B cell (primary cell): ENCODE results near the gene COA6. TPM values are rescaled to one million over a fixed set of nuclear protein-coding genes. Genes with fewer than 3 reads are reported as not detected.

Source experiments
- ATAC-seq: fragments of 200-7000 bp; cut with Tn5 transposase; one replicate; pipeline ENCODE4 v1.10.0; 2021; ENCODE audit warnings: low read depth, mild to moderate bottlenecking, moderate number of reproducible peaks, moderate library complexity
- CTCF ChIA-PET: fragments of 350-600 bp; sonication (Branson Sonifier 250); formaldehyde crosslinking; loops from one replicate; lab custom pipeline; 2021; ENCODE audit warnings: antibody characterized with exemption, inconsistent platforms; lab: Charles Lee
- POLR2A ChIA-PET: fragments of 350-600 bp; sonication (Branson Sonifier 250); formaldehyde crosslinking; loops from one replicate; lab custom pipeline; 2021; ENCODE audit warnings: antibody characterized with exemption; lab: Charles Lee
- DNase-seq: peaks from one replicate; pipeline ENCODE4 v3.0.0; 2013
- H2AFZ ChIP-seq: 2 replicates; pipeline ENCODE4 v1.6.1; 2012; ENCODE audit warnings: mild to moderate bottlenecking, low read depth, low read length; ENCODE audit not compliant: insufficient read depth, poor library complexity, severe bottlenecking
- H3K27ac ChIP-seq, 2 donors: 1 replicate in 1 of 2; 2 replicates in 1 of 2; pipeline ENCODE4 v1.5.1; 2012 to 2013; ENCODE audit warnings: low read length in 2 of 2, mild to moderate bottlenecking in 2 of 2, moderate library complexity in 1 of 2
- H3K27me3 ChIP-seq, 4 experiments: fragments of 200-600 bp in 1 of 4; sonication (generic) in 1 of 4; replicated peaks in 1 of 4; 1 replicate in 2 of 4; 2 replicates in 2 of 4; pipeline versions ENCODE4 v1.6.1 to v1.7.0; 2013 to 2016; ENCODE audit warnings: low read length in 3 of 4, mild to moderate bottlenecking in 2 of 4, mixed read lengths in 1 of 4, moderate library complexity in 1 of 4; ENCODE audit not compliant: insufficient read depth in 4 of 4, control insufficient read depth in 3 of 4; ENCODE audit errors: control extremely low read depth in 1 of 4
- H3K36me3 ChIP-seq, 2 experiments: replicated peaks in 1 of 2; 1 replicate in 1 of 2; 2 replicates in 1 of 2; pipeline versions ENCODE4 v1.6.1 to v1.7.1; 2013; ENCODE audit warnings: low read length in 1 of 2; ENCODE audit not compliant: insufficient read depth in 2 of 2, control insufficient read depth in 1 of 2; ENCODE audit errors: control extremely low read depth in 1 of 2, extremely low read depth in 1 of 2
- H3K4me1 ChIP-seq, 2 donors: fragments of 200-600 bp in 1 of 2; sonication (generic) in 1 of 2; 1 replicate in 1 of 2; 2 replicates in 1 of 2; pipeline versions ENCODE4 v1.5.1 to v1.6.1; 2013 to 2017; ENCODE audit warnings: low read length in 2 of 2; ENCODE audit not compliant: control insufficient read depth in 2 of 2, insufficient read depth in 2 of 2
- H3K4me2 ChIP-seq: replicated peaks from 2 replicates; pipeline ENCODE3; 2012; ENCODE audit warnings: mild to moderate bottlenecking, low read depth, low read length; ENCODE audit not compliant: poor library complexity, severe bottlenecking
- H3K4me3 ChIP-seq, 5 experiments: fragments of 200-600 bp in 1 of 5; sonication (generic) in 1 of 5; 1 replicate in 3 of 5; 2 replicates in 2 of 5; pipeline versions ENCODE4 v1.5.1 to v1.7.0; 2011 to 2016; ENCODE audit warnings: low read length in 4 of 5, mild to moderate bottlenecking in 4 of 5, low read depth in 2 of 5, control low read depth in 1 of 5, moderate library complexity in 1 of 5; ENCODE audit not compliant: insufficient read depth in 1 of 5; ENCODE audit errors: control extremely low read depth in 1 of 5, extremely low read depth in 1 of 5
- H3K79me2 ChIP-seq: fragments of 200-600 bp; sonication (generic); one replicate; pipeline ENCODE4 v1.6.0; 2016; ENCODE audit warnings: low read length; ENCODE audit not compliant: control insufficient read depth, insufficient read depth
- H3K9ac ChIP-seq: fragments of 200-600 bp; sonication (generic); 2 replicates; pipeline ENCODE4 v1.6.1; 2017; ENCODE audit warnings: mild to moderate bottlenecking, low read length, moderate library complexity
- H3K9me3 ChIP-seq, 3 donors: one replicate each; pipeline versions ENCODE4 v1.6.1 to v1.7.1; 2013; ENCODE audit warnings: low read length in 2 of 3; ENCODE audit not compliant: control insufficient read depth in 2 of 3, insufficient read depth in 1 of 3; ENCODE audit errors: control extremely low read depth in 1 of 3
- H4K20me1 ChIP-seq: 2 replicates; pipeline ENCODE4 v1.6.0; 2012; ENCODE audit warnings: mild to moderate bottlenecking, low read length; ENCODE audit not compliant: insufficient read depth, control insufficient read depth, poor library complexity, severe bottlenecking
- H3K27ac Mint-ChIP-seq: one replicate; pipeline ENCODE4 v1.8.0; 2021; ENCODE audit warnings: mixed read lengths
- H3K27me3 Mint-ChIP-seq: one replicate; pipeline ENCODE4 v1.8.0; 2021; ENCODE audit warnings: mixed read lengths
- H3K4me1 Mint-ChIP-seq: one replicate; pipeline ENCODE4 v1.8.0; 2021; ENCODE audit warnings: mixed read lengths
- H3K4me3 Mint-ChIP-seq: one replicate; pipeline ENCODE4 v1.8.0; 2021; ENCODE audit warnings: mixed read lengths
- H3K9me3 Mint-ChIP-seq: one replicate; pipeline ENCODE4 v1.8.0; 2022; ENCODE audit warnings: mixed read lengths; ENCODE audit not compliant: insufficient read depth
- EZH2 ChIP-seq: IDR thresholded peaks from 2 replicates; pipeline ENCODE4 v1.6.1; 2012; ENCODE audit warnings: borderline replicate concordance, low read depth, mild to moderate bottlenecking, moderate library complexity, low read length; ENCODE audit not compliant: insufficient read depth, poor library complexity, severe bottlenecking
- WGBS: methylation state at CpG from one replicate; pipeline ENCODE4 v1.1.5; 2013; ENCODE audit warnings: missing lambda C conversion rate; ENCODE audit not compliant: insufficient coverage; 5-methylcytosine and 5-hydroxymethylcytosine counted together
- intact Hi-C: fragments of 100-400 bp; cut with micrococcal nuclease; formaldehyde crosslinking; loops from one replicate; pipeline ENCODE4 v1.10.0; 2022
- polyA minus RNA-seq: library from RNA; depleted of rRNA, polyadenylated mRNA; stranded (reverse); fragments of >200 nt; gene quantifications from 2 replicates; pipeline ENCODE4 v1.2.3, GENCODE V29; 2012
- polyA plus RNA-seq: library from polyadenylated mRNA; depleted of rRNA; stranded (reverse); fragments of >200 nt; gene quantifications from 2 replicates; pipeline ENCODE4 v1.2.3, GENCODE V29; 2012
- total RNA-seq, 2 donors: library from RNA; stranded (reverse); fragments of 120-200 nt in 1 of 2; gene quantifications; 1 replicate in 1 of 2; 2 replicates in 1 of 2; pipeline versions ENCODE4 v1.2.3 to v1.2.4, GENCODE V29; 2013 to 2022
- TF ChIP-seq, protein P1 (sequence below): fragments of 200-600 bp; IDR thresholded peaks from one replicate; pipeline ENCODE4 v1.8.0; 2022; ENCODE audit warnings: antibody characterized with exemption, mild to moderate bottlenecking

Gene COA6, protein sequence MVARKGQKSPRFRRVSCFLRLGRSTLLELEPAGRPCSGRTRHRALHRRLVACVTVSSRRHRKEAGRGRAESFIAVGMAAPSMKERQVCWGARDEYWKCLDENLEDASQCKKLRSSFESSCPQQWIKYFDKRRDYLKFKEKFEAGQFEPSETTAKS
- total RNA-seq (12.5 and 14.8 TPM in 2 replicates), polyA plus RNA-seq (5.7 and 8.8 TPM in 2 replicates), polyA minus RNA-seq (6.9 and 9.8 TPM in 2 replicates)
- total RNA-seq (2013) = 19.8 TPM

DNA sequence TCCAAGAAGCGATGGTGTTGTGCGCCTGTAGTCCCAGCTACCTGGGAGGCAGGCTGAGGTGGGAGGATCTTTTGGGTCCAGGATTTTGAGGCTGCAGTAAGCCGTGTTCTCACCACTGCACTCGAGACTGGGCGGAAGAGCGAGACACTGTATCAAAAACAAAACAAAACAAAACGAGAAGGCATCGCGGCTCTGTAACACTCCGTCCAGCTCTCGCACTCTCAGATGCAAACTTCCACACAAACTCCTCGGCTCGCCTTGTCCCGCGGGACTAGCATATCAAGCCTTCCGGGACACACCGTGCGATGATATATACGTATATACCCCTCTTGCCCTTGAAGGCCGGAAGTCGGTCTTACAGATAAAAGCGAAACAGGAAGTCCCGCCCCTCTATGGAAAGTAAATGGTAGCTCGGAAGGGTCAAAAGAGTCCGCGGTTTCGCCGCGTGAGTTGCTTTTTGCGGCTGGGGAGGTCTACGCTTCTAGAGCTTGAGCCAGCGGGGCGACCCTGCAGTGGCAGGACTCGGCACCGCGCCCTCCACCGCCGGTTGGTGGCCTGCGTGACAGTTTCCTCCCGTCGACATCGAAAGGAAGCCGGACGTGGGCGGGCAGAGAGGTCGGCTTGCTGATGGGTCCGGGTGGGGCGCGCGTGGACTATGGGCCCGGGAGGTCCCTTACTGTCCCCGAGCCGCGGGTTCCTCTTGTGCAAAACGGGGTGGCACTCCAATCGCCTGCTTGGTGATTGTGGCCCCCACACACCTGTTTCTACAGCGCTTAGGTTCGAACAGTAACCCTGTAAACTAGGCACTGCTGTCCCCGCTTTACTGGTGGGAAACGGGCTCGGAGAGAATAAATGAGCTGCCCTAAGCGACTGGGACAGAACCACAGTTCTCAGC is at the start of gene COA6:
Gene COA6 (plus strand): TSS at position 393 of the 895 bp plus-strand sequence. CDS start 11 bp downstream, at position 404.
- peak; percentile 99 for DNase-seq
- peak within 1 kb of the TSS; percentile 91 to 96 for H3K27ac ChIP-seq
- WGBS = 0% methylated on average over 60 of the region's 62 CpGs
- H3K9ac ChIP-seq = peak within 1 kb of the TSS; percentile 88
- peak within 1 kb of the TSS; percentile 60 to 96 (median 86) for H3K4me3 ChIP-seq
- H3K36me3 ChIP-seq = peaks cover 2 to 26% of the 10 kb centered on the region in 2 experiments
- Mint-ChIP-seq H3K9me3 (no peaks in the 10 kb centered on the region), H3K4me3 (peak within 1 kb of the TSS; percentile 100), H3K4me1 (peaks cover 33% of the 10 kb centered on the region), H3K27ac (peak within 1 kb of the TSS; percentile 100), H3K27me3 (no peaks in the 10 kb centered on the region)
- H3K9me3 ChIP-seq = no peaks in the 10 kb centered on the region
- H3K27me3 ChIP-seq = no peaks in the 10 kb centered on the region
- peak within 1 kb of the TSS; percentile 86 for H2AFZ ChIP-seq
- intact Hi-C loops = loop anchor here (1.0 to 5.0 kb wide), 8 partner anchors 16 to 1131 kb away; partner anchors contain the start of genes ARID4B, B3GALNT2, GGPS1 and RBM34
- H3K4me2 ChIP-seq = peak within 1 kb of the TSS; percentile 87
- ChIA-PET CTCF (interaction anchor here (0.8 to 1.9 kb wide), 5 partner anchors 25 to 1132 kb away, joined by 3 to 8 read pairs (median 3); no protein-coding TSS in a partner anchor), POLR2A (interaction anchor here (0.6 to 1.5 kb wide), 6 partner anchors 16 to 788 kb away, joined by 3 to 6 read pairs (median 5); partner anchors contain the start of gene RBM34)
- H3K79me2 ChIP-seq = peaks cover 42% of the 10 kb centered on the region
- no peaks in the 10 kb centered on the region for H4K20me1 ChIP-seq
- TF ChIP-seq EZH2 = no peak
- TF ChIP-seq, protein P1, sequence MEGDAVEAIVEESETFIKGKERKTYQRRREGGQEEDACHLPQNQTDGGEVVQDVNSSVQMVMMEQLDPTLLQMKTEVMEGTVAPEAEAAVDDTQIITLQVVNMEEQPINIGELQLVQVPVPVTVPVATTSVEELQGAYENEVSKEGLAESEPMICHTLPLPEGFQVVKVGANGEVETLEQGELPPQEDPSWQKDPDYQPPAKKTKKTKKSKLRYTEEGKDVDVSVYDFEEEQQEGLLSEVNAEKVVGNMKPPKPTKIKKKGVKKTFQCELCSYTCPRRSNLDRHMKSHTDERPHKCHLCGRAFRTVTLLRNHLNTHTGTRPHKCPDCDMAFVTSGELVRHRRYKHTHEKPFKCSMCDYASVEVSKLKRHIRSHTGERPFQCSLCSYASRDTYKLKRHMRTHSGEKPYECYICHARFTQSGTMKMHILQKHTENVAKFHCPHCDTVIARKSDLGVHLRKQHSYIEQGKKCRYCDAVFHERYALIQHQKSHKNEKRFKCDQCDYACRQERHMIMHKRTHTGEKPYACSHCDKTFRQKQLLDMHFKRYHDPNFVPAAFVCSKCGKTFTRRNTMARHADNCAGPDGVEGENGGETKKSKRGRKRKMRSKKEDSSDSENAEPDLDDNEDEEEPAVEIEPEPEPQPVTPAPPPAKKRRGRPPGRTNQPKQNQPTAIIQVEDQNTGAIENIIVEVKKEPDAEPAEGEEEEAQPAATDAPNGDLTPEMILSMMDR = no peak
- peaks cover 13 to 16% of the 10 kb centered on the region in 2 donors for H3K4me1 ChIP-seq
- ATAC-seq = peak; percentile 85
